WERI-Rb-1 (cell line): Measurements from ENCODE around the gene TAX1BP1.

ENCODE experiments used
- DNase-seq: peaks from one replicate; pipeline ENCODE4 v3.0.0-alpha.2; 2020
- H3K27ac ChIP-seq: fragments of 250-450 bp; sonication (Bioruptor Pico); 2 replicates; pipeline ENCODE4 v1.5.1; 2020; ENCODE audit warnings: mild to moderate bottlenecking, moderate library complexity
- H3K27me3 ChIP-seq: fragments of 250-450 bp; sonication (Bioruptor Pico); 2 replicates; pipeline ENCODE4 v1.5.1; 2021; ENCODE audit warnings: mild to moderate bottlenecking, low read depth, moderate library complexity; ENCODE audit not compliant: insufficient read depth, severe bottlenecking
- H3K36me3 ChIP-seq: fragments of 250-450 bp; sonication (Bioruptor Pico); 2 replicates; pipeline ENCODE4 v1.5.1; 2020; ENCODE audit warnings: mild to moderate bottlenecking, moderate library complexity
- H3K4me3 ChIP-seq: 2 replicates; pipeline ENCODE4 v1.5.1; 2011; ENCODE audit warnings: low read depth, mild to moderate bottlenecking, control low read depth, low read length
- H3K9me3 ChIP-seq: fragments of 250-450 bp; sonication (Bioruptor Pico); 2 replicates; pipeline ENCODE4 v1.5.1; 2021; ENCODE audit warnings: mild to moderate bottlenecking, moderate library complexity; ENCODE audit not compliant: severe bottlenecking
- TF ChIP-seq, protein P1 (sequence below): IDR thresholded peaks from 2 replicates; pipeline ENCODE4 v1.5.1; 2011; ENCODE audit warnings: low read depth, mild to moderate bottlenecking, control low read depth, inconsistent platforms, low read length

TAX1BP1 gene

GRCh38 chr7:27784399-27785053 lies 44.6 kb downstream of the TAX1BP1 start:
- TF ChIP-seq, protein P1, sequence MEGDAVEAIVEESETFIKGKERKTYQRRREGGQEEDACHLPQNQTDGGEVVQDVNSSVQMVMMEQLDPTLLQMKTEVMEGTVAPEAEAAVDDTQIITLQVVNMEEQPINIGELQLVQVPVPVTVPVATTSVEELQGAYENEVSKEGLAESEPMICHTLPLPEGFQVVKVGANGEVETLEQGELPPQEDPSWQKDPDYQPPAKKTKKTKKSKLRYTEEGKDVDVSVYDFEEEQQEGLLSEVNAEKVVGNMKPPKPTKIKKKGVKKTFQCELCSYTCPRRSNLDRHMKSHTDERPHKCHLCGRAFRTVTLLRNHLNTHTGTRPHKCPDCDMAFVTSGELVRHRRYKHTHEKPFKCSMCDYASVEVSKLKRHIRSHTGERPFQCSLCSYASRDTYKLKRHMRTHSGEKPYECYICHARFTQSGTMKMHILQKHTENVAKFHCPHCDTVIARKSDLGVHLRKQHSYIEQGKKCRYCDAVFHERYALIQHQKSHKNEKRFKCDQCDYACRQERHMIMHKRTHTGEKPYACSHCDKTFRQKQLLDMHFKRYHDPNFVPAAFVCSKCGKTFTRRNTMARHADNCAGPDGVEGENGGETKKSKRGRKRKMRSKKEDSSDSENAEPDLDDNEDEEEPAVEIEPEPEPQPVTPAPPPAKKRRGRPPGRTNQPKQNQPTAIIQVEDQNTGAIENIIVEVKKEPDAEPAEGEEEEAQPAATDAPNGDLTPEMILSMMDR, result no peak
- DNase-seq, result no peak
- peaks cover 15% of the 10 kb centered on the region for H3K36me3 ChIP-seq
- H3K27me3 ChIP-seq, result no peaks in the 10 kb centered on the region
- no peaks in the 10 kb centered on the region for H3K9me3 ChIP-seq
- no peak overlapping the region for H3K27ac ChIP-seq
- H3K4me3 ChIP-seq, result no peak overlapping the region

DNA sequence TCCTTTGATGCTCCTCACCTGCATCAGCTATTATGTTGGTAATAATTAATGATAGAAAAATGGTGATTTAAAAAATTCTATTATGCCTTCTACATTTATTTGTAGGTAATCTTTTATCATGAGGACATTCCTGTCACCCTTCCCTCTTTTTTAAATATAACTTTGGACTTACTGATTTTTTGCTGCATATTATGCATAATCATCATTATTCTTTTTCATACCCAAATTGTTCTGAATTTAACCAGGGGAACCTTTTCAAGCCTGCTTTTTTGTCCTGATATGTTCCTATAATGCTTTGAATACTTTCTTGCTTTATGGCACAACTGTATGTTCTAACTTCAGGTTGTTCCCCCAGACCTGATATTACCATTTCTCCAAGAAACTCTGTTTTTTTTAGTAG lies 48.5 kb downstream of the TAX1BP1 start:
- Histone ChIP-seq H3K27me3 (no peaks in the 10 kb centered on the region), H3K27ac (no peak overlapping the region), H3K36me3 (peaks cover 21% of the 10 kb centered on the region), H3K4me3 (no peak overlapping the region), H3K9me3 (no peaks in the 10 kb centered on the region)
- DNase-seq, result no peak
- TF ChIP-seq, protein P1, result no peak

GRCh38 chr7:27793780-27794179 lies 53.8 kb downstream of the TAX1BP1 start:
- no peak for DNase-seq
- H3K27me3 ChIP-seq, result no peaks in the 10 kb centered on the region
- TF ChIP-seq, protein P1, result no peak
- no peak overlapping the region for H3K27ac ChIP-seq
- no peak overlapping the region for H3K4me3 ChIP-seq
- peaks cover 26% of the 10 kb centered on the region for H3K36me3 ChIP-seq
- H3K9me3 ChIP-seq, result no peaks in the 10 kb centered on the region

DNA sequence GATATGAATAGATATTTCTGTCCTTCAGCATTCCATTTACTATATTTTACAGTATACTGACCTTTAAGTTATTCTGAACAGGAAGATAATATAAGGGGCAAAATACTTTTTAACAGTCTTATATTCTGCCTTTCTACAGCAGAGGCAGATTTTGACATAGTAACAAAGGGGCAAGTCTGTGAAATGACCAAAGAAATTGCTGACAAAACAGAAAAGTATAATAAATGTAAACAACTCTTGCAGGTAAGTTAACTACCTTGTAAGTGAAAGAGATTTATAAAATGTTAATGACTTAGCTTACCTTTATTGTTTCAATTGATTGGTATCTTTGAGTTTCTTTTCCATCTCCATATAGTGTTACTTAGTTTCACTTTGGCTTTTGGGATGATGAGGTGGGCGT lies 56.0 kb downstream of the TAX1BP1 start:
- Histone ChIP-seq H3K36me3 (peaks cover 26% of the 10 kb centered on the region), H3K27ac (no peak overlapping the region), H3K27me3 (no peaks in the 10 kb centered on the region), H3K9me3 (no peaks in the 10 kb centered on the region), H3K4me3 (no peak overlapping the region)
- DNase-seq, result no peak
- TF ChIP-seq, protein P1, result no peak

GRCh38 chr7:27799212-27799611 lies 59.2 kb downstream of the TAX1BP1 start:
- no peak overlapping the region for H3K4me3 ChIP-seq
- peaks cover 14% of the 10 kb centered on the region for H3K36me3 ChIP-seq
- no peak overlapping the region for H3K27ac ChIP-seq
- H3K9me3 ChIP-seq, result no peaks in the 10 kb centered on the region
- no peak for DNase-seq
- no peaks in the 10 kb centered on the region for H3K27me3 ChIP-seq
- TF ChIP-seq, protein P1, result no peak

DNA sequence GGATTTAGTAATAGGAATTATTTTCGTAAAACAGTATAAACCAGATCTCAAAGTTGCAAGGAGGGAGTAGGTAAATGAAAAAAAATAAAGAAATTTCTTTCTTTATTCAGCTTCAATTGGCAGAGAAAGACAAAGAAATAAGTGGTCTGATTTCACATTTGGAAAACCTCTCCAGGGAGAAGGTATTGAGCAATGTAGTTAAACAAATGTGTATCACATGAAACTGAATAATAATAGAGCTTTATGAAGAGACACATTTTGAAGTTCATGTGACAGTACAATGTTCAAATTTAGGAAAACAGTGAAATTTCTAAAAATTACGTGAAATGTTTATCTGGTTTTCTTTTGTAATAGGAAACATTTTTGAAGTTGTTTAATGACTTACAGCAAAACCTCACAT lies 63.0 kb downstream of the TAX1BP1 start:
- no peak overlapping the region for H3K4me3 ChIP-seq
- no peaks in the 10 kb centered on the region for H3K9me3 ChIP-seq
- no peaks in the 10 kb centered on the region for H3K27me3 ChIP-seq
- H3K27ac ChIP-seq, result no peak overlapping the region
- DNase-seq, result no peak
- TF ChIP-seq, protein P1, result no peak
- no peaks in the 10 kb centered on the region for H3K36me3 ChIP-seq
